Activated T-helper 17 cell treated with anti-CD3 and anti-CD28 coated beads, Interleukin-2, amount 50 U/mL, for 72 hours (primary cell): ENCODE measurements around the gene CD151. TPM values are rescaled to one million over a fixed set of nuclear protein-coding genes. Genes with fewer than 3 reads are reported as not detected.

Experiments used
- ATAC-seq: fragments of 150-1000 bp; cut with Tn5 transposase; replicated peaks from 2 replicates; pipeline ENCODE4 v1.10.0; 2021; ENCODE audit warnings: mild to moderate bottlenecking, moderate library complexity
- H3K27ac Mint-ChIP-seq: one replicate; pipeline ENCODE4 v1.8.0; 2022; ENCODE audit warnings: mixed read lengths
- H3K27me3 Mint-ChIP-seq: one replicate; pipeline ENCODE4 v1.8.0; 2022; ENCODE audit warnings: mixed read lengths
- H3K36me3 Mint-ChIP-seq: one replicate; pipeline ENCODE4 v1.8.0; 2022; ENCODE audit warnings: low read depth, mild to moderate bottlenecking, mixed read lengths
- H3K4me1 Mint-ChIP-seq: one replicate; pipeline ENCODE4 v1.8.0; 2022; ENCODE audit warnings: mixed read lengths
- H3K4me3 Mint-ChIP-seq: one replicate; pipeline ENCODE4 v1.8.0; 2022; ENCODE audit warnings: mild to moderate bottlenecking, mixed read lengths
- H3K9me3 Mint-ChIP-seq: one replicate; pipeline ENCODE4 v1.8.0; 2022; ENCODE audit warnings: mixed read lengths
- total RNA-seq, 2 donors: library from RNA; stranded (reverse); gene quantifications; one replicate each; pipeline ENCODE4 v1.2.3, GENCODE V29; 2022

CD151 gene
- 10 to 100 TPM; 61.5 to 74.6 TPM for total RNA-seq

DNA sequence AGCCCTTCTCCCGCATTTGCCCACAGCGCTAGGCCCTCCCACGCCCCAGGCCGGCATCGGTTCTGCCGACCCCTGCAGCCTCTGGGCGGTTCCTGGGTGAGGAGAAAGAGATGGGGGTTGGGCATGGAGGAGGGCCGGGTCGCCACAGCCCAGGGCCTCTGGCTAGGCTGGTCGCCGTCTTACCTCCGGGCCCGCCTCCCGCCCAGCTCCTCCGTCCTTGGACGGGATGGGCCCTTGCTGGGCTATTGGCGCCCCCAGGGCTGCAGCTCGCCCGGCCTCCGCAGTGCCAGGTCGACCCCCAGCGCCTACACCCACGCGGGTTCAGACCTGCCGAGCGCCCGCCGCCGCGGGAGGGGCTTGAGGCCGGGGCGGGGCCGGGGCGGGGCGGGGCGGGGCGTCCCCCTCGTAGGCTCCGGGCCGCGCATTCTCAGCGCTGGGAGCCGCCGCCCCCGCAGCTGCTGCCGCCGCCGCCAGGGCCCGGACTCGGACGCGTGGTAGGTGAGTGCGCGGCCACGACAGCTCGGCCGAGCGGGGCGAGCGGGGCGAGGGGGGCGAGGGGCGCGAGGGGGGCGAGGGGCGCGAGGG, at the start of gene CD151:
CD151 (plus strand) TSS at position 424 of the 585 bp plus-strand sequence. CDS start 3,118 bp downstream, outside the sequence.
- Mint-ChIP-seq H3K27me3 (peaks cover 5% of the 10 kb centered on the region), H3K4me1 (peaks cover 8% of the 10 kb centered on the region), H3K27ac (no peak within 1 kb of the TSS), H3K9me3 (no peaks in the 10 kb centered on the region), H3K4me3 (peak within 1 kb of the TSS; percentile 78), H3K36me3 (no peaks in the 10 kb centered on the region)
- ATAC-seq = peak; percentile 79

DNA sequence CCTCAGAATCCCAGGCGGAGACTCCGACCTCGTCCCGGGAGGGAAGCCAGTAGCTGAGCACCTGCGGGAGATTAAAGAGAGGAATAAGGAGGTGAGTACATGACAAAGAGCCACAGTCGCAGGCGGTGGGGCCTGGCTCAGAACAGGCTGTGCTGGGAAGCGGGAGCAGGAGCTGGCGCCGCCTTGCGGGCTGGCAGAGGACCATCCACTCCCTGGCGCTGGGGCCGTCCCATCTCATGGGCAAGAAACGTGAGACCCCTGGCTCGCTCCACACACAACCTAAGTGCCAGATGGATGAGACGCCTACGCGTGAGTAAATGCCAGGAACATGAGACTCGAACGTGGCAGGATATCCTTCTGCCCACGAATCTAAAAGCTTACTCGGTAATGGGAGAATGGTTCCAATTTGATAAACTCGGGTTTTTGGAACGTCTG, 49.2 kb upstream of the CD151 start:
- H3K36me3 Mint-ChIP-seq = peaks cover 6% of the 10 kb centered on the region
- no peaks in the 10 kb centered on the region for H3K4me1 Mint-ChIP-seq
- no peak overlapping the region for H3K4me3 Mint-ChIP-seq
- no peaks in the 10 kb centered on the region for H3K27me3 Mint-ChIP-seq
- peak; percentile 75 for ATAC-seq
- no peaks in the 10 kb centered on the region for H3K9me3 Mint-ChIP-seq
- no peak overlapping the region for H3K27ac Mint-ChIP-seq

DNA sequence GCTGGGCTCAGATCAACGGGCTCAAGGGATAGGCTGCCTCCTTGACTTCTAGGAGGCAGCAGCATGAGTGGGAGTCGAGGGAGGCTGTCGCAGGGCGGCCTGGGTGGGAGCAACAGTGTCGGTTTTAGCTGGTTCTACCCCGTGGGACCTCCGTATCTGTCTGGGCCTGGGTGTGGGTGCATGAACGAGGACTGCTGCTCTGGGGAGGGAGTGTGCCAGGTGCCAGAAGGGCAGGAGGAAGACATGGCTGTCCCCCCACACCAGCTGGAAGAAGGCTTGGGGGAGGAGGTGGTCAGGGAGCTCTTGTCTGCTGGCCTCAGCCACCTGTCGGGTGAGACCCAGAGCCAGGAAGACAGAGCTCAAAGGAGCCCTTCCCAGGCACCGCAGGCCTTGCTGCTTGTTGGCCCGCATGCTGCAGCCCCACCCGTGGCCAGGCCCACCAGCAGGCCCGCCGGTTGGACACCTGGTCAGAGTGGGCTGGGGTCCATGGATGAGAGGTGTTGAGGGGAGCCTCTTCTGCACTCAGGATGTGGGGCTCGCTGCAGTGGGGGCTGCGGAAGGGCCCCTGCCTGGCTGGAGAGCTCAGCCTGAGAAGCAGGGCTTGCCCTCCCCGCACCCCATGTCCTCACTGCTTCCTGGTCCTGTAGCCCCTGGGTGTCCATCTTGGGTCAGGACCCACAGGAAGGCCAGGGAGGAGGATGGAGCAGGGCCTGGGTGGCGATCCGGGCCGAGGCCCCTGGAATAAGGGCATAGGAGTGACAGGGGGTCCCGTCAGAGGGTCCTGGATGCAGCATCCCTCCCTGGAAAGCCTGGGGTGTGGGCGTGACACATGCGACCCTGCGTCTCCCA, 46.3 kb upstream of the CD151 start:
- Mint-ChIP-seq H3K27me3 (no peaks in the 10 kb centered on the region), H3K4me3 (no peak overlapping the region), H3K4me1 (no peaks in the 10 kb centered on the region), H3K36me3 (peaks cover 11% of the 10 kb centered on the region), H3K9me3 (no peaks in the 10 kb centered on the region), H3K27ac (peak overlapping the region; percentile 64)
- no peak for ATAC-seq

DNA sequence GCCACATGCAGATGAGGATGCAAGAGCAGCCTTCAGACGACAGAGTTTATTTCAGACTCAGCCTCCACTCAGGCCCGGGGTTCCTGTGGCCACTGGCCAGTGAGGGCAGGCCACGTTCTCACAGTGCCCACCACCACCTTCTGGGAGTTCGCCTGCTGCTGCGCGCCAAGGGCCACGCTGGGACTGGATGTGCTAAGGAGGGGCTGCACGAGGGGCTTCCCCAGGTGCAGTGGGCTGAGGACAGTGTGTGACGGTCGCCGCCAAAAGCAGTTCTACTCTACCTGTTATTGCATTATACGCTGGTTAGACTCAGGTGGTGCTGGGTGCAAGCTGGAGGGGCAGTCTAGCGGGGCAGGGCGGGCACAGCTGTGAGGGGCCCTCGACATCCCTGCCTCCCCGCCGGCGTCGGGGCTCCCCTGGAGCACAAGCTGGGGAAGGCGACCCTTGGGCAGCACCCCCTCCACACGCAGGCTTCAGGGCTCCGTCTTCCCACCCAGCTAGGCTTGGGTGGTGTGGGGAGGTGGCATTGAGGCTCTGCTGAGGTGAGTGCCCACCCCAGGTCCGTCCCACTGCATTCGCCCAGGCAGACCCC, 45.6 kb upstream of the CD151 start:
- H3K27ac Mint-ChIP-seq = no peak overlapping the region
- H3K9me3 Mint-ChIP-seq = no peaks in the 10 kb centered on the region
- peaks cover 12% of the 10 kb centered on the region for H3K36me3 Mint-ChIP-seq
- no peaks in the 10 kb centered on the region for H3K4me1 Mint-ChIP-seq
- no peak for ATAC-seq
- no peaks in the 10 kb centered on the region for H3K27me3 Mint-ChIP-seq
- H3K4me3 Mint-ChIP-seq = no peak overlapping the region

DNA sequence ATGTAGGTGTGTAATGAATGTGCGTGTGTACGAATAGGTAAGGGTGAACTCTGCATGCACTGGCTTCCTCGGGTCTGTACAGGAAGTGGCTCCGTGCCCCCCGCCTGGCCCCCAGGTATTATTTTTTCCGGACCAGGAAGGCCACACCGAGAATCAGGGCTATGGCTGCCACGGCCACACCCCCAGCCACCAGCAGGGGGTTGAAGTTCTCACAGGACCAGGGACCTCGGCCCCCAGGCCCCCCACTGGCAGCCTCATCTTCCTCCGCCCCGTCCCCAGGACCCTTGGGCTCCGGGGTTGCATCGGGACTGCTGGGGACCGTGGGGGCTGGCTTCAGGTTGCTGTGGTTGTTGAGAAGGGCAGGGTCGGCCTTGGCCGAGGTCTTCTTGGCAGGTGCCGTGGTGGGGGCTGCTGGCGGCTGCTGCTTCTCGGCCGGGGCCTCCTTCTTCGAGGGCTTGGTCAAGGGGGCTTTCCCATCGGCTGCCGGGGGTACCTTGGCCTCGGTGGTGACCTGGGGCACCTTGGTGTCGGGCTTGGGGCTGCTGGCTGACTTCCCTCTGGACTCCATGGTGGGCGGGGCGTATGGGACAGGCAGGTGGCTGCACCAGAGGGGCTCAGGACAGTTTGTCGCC, 44.6 kb upstream of the CD151 start:
- H3K9me3 Mint-ChIP-seq = no peaks in the 10 kb centered on the region
- peaks cover 12% of the 10 kb centered on the region for H3K36me3 Mint-ChIP-seq
- no peaks in the 10 kb centered on the region for H3K4me1 Mint-ChIP-seq
- no peak overlapping the region for H3K27ac Mint-ChIP-seq
- H3K27me3 Mint-ChIP-seq = no peaks in the 10 kb centered on the region
- no peak for ATAC-seq
- H3K4me3 Mint-ChIP-seq = no peak overlapping the region

DNA sequence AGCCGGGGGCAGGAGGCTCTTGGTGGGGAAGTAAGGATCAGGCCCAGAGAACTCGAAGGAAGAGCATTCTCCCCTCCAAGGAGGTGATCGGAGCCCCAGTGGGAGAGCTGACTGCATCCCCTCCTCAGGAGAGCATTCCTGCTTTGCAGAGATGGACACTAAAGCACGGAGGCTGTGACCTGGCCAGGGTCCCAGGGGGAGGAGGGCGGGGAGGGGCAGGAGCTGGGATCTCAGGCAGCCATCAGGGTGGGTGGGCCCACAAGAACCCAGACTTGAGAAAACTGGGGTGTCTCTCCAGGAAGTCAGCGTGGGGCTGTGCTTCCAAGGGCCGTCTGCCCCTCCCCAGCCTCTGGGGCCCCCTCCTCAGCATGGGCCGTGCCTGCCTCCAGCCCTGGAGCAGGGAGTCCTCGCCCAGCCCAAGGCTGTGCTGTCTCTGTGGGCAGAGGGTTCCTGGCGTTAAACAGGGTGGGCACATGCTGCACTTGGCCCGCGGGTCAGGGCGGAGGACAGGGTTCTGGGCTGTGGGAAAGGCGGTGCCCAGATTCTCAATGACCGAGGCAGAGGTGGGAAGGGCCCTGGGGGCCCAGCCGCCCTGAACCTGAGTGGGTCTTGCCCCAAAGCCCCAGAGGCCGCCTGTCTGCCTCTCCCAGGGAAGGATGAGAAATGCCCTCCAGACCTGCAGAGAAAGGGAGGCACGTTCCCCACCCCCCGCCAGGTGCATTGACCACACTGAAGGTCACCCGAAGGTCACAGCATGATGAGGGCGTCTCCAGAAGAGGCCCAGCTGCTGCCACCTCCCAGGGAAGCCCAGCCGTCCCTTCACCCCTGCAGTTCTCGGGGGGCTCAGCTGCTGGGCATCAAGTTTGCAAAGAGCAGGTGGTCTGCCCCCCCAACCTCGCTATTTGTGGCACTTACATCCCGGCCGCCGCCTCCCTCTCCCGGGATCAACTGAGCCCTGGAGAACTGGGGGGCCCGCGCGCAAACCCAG, 43.5 kb upstream of the CD151 start:
- H3K4me1 Mint-ChIP-seq = no peaks in the 10 kb centered on the region
- H3K9me3 Mint-ChIP-seq = no peaks in the 10 kb centered on the region
- no peak overlapping the region for H3K27ac Mint-ChIP-seq
- H3K27me3 Mint-ChIP-seq = no peaks in the 10 kb centered on the region
- ATAC-seq = peak; percentile 8
- H3K4me3 Mint-ChIP-seq = no peak overlapping the region
- H3K36me3 Mint-ChIP-seq = peaks cover 17% of the 10 kb centered on the region

DNA sequence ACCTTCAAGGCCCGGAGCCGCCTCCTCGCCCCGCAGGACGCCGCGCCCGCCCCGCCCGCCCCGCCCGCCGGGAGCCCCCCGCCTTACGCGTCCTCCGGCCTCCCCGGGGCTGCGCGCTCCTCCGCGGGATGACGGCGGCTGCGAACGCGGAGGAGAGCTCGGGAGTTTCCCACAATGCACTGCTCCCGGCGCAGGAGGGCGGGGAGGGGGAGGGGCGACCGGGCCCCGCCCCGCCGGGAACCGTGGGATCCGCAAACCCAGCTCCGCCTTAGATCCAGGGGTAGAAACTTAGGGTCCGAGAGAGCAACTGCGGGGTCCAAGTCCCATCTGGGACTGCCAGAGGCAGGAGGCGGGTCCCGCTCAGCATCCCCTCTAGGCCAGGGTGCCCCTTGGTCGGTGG, 42.8 kb upstream of the CD151 start, which contains the start of gene CEND1:
CEND1 (minus strand) TSS at position 148 of the 400 bp plus-strand sequence. CDS start 1,514 bp downstream, outside the sequence.
- Mint-ChIP-seq H3K4me1 (no peaks in the 10 kb centered on the region), H3K27ac (no peak within 1 kb of the TSS), H3K9me3 (no peaks in the 10 kb centered on the region), H3K4me3 (no peak within 1 kb of the TSS), H3K36me3 (peaks cover 18% of the 10 kb centered on the region), H3K27me3 (no peaks in the 10 kb centered on the region)
- peak; percentile 75 for ATAC-seq

DNA sequence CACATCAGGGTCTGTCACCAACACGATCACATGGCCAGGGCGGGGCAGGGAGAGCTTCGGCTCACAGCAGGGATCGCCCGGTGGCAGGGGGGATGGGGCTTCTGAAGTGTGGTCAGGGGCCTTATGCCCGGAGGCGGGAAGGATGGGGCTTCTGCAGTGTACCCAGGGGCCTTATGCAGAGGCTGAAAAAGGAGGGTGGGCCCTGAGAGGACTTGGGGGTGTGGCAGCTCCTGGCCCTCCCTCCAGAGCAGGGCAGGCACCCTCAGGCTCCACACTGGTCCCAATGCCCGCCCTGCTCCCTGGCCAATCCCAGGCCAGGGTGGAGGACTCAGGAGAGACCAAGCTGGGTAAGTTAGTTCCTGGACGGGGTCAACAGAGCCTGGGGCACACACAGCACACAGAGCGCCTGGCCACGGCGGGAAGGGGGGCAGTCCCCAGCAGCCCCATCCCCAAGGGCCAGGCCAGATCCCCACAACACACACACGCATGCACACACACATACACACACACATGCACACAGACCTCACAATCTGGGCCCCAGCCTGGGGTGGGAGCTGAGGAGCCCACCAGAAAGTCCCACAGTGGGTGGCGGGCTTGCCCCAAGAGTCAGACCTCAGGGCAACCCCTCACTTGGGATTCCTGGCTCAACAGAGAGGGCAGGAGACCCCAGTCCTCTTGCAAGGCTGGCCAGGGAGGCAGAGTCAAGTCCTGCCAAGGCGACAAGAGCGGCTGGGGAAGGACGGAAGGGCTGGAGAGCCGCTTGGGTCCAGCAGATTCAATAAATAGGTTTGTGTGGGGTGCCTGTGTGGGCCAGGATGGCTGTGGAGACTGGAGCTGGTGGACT, 41.8 kb upstream of the CD151 start:
- Mint-ChIP-seq H3K27me3 (no peaks in the 10 kb centered on the region), H3K9me3 (no peaks in the 10 kb centered on the region)
- no peak for ATAC-seq

DNA sequence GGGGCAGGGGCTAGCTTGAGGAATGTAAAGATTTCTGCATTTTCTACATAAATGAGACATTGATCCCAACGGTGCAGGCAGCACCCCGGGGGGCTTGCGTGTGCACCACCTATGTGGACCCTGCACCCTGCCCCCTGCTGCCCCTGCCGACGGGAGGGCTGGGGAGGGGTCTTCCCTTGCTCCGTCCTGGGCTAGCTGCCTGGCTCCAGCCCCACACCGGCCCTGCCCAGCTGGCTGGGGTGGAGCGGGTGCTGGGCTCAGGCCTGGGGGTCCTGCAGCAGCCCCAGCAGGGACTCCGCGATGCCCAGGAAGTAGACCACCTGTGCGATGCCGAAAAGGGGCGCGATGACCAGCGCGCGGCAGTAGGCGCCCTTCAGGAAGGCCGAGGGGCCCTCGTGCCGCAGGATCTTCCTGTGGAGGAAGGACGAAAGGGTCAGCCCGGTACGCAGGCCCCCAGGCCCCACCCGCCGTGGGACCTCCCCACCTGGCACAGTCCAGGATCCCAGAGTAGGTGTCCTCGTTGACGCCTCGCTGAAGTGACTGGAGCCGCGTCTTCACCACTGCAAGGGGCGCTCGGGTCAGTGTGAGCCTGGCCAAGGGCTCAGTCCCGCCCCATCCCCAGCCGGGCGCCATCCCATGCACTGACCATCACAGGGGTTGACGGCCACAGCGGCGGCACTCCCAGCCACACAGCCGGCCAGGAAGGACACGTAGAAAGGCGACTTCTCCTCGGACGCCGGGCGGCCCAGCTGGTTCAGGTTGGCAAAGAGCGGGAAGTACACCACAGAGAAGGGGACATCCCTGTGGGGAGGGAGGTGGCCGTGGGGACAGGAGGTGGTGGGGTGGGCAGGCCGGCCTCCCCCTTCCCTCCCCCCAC, 40.9 kb upstream of the CD151 start:
- Mint-ChIP-seq H3K27ac (no peak overlapping the region), H3K4me1 (peaks cover 4% of the 10 kb centered on the region), H3K27me3 (no peaks in the 10 kb centered on the region), H3K9me3 (no peaks in the 10 kb centered on the region), H3K4me3 (no peak overlapping the region), H3K36me3 (peaks cover 25% of the 10 kb centered on the region)
- no peak for ATAC-seq

More for the DNA sequence above, 41.8 kb upstream of the CD151 start:
- no peak overlapping the region for H3K27ac Mint-ChIP-seq
- H3K4me1 Mint-ChIP-seq = no peaks in the 10 kb centered on the region
- no peak overlapping the region for H3K4me3 Mint-ChIP-seq
- peaks cover 21% of the 10 kb centered on the region for H3K36me3 Mint-ChIP-seq

DNA sequence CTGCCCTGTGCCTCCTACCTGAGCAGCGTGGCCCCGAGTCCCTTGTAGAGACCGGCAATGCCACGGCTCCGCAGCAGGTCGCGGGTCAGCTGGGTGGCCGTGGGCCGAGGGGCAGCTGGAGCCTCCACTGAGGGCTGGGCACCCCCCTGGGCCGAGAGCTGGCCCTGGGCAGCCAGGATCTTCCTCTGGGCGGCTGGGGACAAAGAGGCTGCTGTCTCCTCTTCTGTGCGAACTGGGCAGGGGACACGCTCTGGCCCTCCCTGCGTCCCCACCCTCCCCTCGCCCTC, 40.3 kb upstream of the CD151 start:
- Mint-ChIP-seq H3K9me3 (no peaks in the 10 kb centered on the region), H3K27me3 (no peaks in the 10 kb centered on the region), H3K36me3 (peaks cover 25% of the 10 kb centered on the region), H3K4me1 (peaks cover 4% of the 10 kb centered on the region), H3K4me3 (no peak overlapping the region), H3K27ac (no peak overlapping the region)
- ATAC-seq = no peak

DNA sequence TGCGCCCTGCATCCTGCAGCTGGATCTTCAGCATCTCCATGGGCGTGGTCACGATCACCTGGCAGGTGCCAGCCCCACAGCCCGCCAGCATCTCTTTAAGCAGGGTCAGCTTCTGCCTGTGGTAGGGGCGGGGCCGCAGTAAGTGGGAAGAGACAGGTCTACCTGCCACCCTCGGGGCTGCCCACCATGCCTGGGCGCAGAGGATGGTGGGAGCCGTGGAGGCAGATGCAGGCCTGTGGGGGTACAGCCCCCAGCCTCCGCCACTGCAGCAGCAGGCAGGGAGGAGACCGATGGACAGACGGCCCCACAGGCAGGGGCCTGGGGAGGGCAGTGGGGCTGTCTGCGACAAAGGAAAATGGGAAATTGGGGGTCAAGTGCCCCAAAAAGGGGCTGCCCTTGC, 39.9 kb upstream of the CD151 start:
- H3K27me3 Mint-ChIP-seq = no peaks in the 10 kb centered on the region
- H3K27ac Mint-ChIP-seq = no peak overlapping the region

DNA sequence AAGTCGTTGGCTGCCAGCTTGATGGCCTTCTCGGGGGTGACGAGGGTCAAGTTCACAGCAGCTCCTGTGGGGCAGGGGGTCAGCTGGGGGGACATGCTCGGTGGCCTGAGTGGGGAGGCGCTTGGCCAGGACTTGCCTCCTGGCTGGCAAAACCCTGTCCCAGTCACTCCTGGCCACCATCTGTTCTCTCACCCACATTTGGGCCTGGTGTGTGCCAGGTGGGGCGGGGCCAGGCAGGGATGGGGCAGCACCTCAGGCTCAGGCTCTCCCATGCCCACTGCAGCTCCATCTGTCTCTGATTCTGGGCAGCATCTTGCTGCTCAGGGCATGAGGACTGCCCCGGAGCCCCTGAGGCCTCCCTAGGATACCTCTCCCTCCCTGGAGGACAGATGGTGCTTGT, 39.2 kb upstream of the CD151 start:
- Mint-ChIP-seq H3K27me3 (no peaks in the 10 kb centered on the region), H3K9me3 (no peaks in the 10 kb centered on the region), H3K4me3 (peak overlapping the region; percentile 23), H3K4me1 (peaks cover 4% of the 10 kb centered on the region), H3K27ac (no peak overlapping the region), H3K36me3 (peaks cover 25% of the 10 kb centered on the region)
- no peak for ATAC-seq

More for the DNA sequence above, 39.9 kb upstream of the CD151 start:
- peaks cover 25% of the 10 kb centered on the region for H3K36me3 Mint-ChIP-seq
- no peak overlapping the region for H3K4me3 Mint-ChIP-seq
- ATAC-seq = no peak
- peaks cover 4% of the 10 kb centered on the region for H3K4me1 Mint-ChIP-seq
- no peaks in the 10 kb centered on the region for H3K9me3 Mint-ChIP-seq
